GM12801 (cell line): Measurements from ENCODE around the gene STK16.

Experiments used
- CTCF ChIP-seq: IDR thresholded peaks from one replicate; pipeline ENCODE4 v1.5.1; 2011; ENCODE audit warnings: control low read depth; ENCODE audit not compliant: insufficient read length; ENCODE audit errors: extremely low read depth

STK16 gene

GRCh38 chr2:219245148-219245898 lies at the start of gene STK16, which contains the start of gene GLB1L:
Gene STK16 (plus strand): TSS chr2:219245479. CDS start chr2:219246000, 521 bp downstream.
Gene GLB1L (minus strand): TSS chr2:219245444. CDS start chr2:219243573, 1,871 bp downstream.
- no peak for TF ChIP-seq CTCF

- no peak for TF ChIP-seq CTCF
Measured at GRCh38 chr2:219197388-219197787, 47.9 kb upstream of the STK16 start.

- no peak for TF ChIP-seq CTCF
Measured at GRCh38 chr2:219198974-219199373, 46.3 kb upstream of the STK16 start.

GRCh38 chr2:219199470-219200211 lies 45.6 kb upstream of the STK16 start:
- TF ChIP-seq CTCF, result no peak

- no peak for TF ChIP-seq CTCF
Measured at GRCh38 chr2:219204425-219205164, 40.7 kb upstream of the STK16 start.

GRCh38 chr2:219205165-219205538 lies 40.1 kb upstream of the STK16 start:
- no peak for TF ChIP-seq CTCF

GRCh38 chr2:219205981-219206327 lies 39.3 kb upstream of the STK16 start:
- no peak for TF ChIP-seq CTCF
